Muscle of leg (tissue), 9 donors: ENCODE measurements around the gene TMEM11. TPM values are rescaled to one million over a fixed set of nuclear protein-coding genes. Genes with fewer than 3 reads are reported as not detected.

ENCODE experiments used
- polyA plus RNA-seq, 8 donors: library from polyadenylated mRNA; unstranded; fragments of 120-200 nt; gene quantifications; one replicate each; pipeline versions ENCODE4 v1.2.1 to v1.2.3, GENCODE V29; 2013; ENCODE audit warnings: inconsistent platforms in 1 of 8, low replicate concordance in 1 of 8; ENCODE audit not compliant: insufficient read length in 8 of 8, insufficient read depth in 1 of 8
- total RNA-seq: library from RNA; stranded (reverse); fragments of 120-200 nt; gene quantifications from one replicate; pipeline ENCODE4 v1.2.4, GENCODE V29; 2013

The TMEM11 gene
- total and polyA plus RNA-seq, 9 donors = 20.3 to 32.6 (median 28.2) TPM

Other genes with a start within 250 kb of the TMEM11 start
- 139 TPM for gene USP22, start 171.2 kb downstream of the TMEM11 start, total RNA-seq
- gene USP22, start 171.2 kb downstream of the TMEM11 start, polyA plus RNA-seq = 100 to 1,000 TPM; 126 to 177 (median 152) TPM
- gene DHRS7B, start 87.2 kb downstream of the TMEM11 start, total RNA-seq = 33.7 TPM
- 10 to 100 TPM; 17.4 to 32.1 (median 20.0) TPM for gene DHRS7B, start 87.2 kb downstream of the TMEM11 start, polyA plus RNA-seq
- gene NATD1, start 39.2 kb upstream of the TMEM11 start, total RNA-seq = 8.7 TPM
- gene NATD1, start 39.2 kb upstream of the TMEM11 start, polyA plus RNA-seq = 10 to 100 TPM in 6 of 8 donors, 1 to 10 TPM in 2; 9.2 to 17.2 (median 16.2) TPM
- 10.9 TPM for gene MAP2K3, start 70.5 kb upstream of the TMEM11 start, total RNA-seq
- 10 to 100 TPM; 19.1 to 35.3 (median 25.2) TPM for gene MAP2K3, start 70.5 kb upstream of the TMEM11 start, polyA plus RNA-seq
- gene KCNJ12, start 162.2 kb upstream of the TMEM11 start, total RNA-seq = 9.1 TPM
- gene KCNJ12, start 162.2 kb upstream of the TMEM11 start, polyA plus RNA-seq = 10 to 100 TPM in 4 of 8 donors, 1 to 10 TPM in 4; 5.7 to 12.2 (median 9.8) TPM